ENCODE data around the gene LGALS9. TPM values are rescaled to one million over a fixed set of nuclear protein-coding genes. Genes with fewer than 3 reads are reported as not detected.
"Not testable (repeated sequence)": the region's sequence is repeated elsewhere in the genome, so short reads cannot be mapped to it uniquely, and the experiment has no call there.

LGALS9 gene
- total RNA-seq, 8 experiments from 2014 or later: 0.16 to 21.7 (median 1.6) TPM

DNA sequence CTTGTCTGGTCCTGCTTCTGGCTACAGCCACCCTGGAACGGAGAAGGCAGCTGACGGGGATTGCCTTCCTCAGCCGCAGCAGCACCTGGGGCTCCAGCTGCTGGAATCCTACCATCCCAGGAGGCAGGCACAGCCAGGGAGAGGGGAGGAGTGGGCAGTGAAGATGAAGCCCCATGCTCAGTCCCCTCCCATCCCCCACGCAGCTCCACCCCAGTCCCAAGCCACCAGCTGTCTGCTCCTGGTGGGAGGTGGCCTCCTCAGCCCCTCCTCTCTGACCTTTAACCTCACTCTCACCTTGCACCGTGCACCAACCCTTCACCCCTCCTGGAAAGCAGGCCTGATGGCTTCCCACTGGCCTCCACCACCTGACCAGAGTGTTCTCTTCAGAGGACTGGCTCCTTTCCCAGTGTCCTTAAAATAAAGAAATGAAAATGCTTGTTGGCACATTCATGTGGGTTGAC lies 18.2 kb downstream of the LGALS9 start:
- WGBS, 10 experiments: no CpG with 5 or more reads among the region's 5 CpGs
- not testable (repeated sequence) for H3K27ac ChIP-seq
- peak in 3 of 8 experiments; percentile 23 to 42 (median 38) for ATAC-seq (replicated peaks in 6 of 8)

DNA sequence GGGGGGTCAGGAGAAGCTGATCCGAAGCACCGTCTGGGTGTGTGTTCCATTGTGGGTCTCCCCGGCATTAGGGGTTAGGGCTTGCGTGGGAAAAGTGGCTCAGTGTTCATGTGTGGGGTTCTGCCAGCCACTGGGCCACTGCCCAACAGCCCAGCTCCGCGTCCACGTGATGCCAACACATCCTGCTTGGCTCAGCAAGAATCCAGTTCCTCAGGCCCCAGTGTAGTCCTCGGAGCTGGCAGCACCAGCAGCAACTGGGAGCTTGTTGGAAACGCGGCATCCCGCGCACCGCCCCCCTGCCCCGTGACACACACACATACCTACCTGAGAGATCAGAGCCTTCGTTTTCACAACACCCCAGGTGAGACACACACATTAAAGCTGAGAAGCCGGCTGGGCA lies 18.9 kb downstream of the LGALS9 start:
- in situ Hi-C loops (cut with MboI; ENCODE audit: low pct_unique_long_range_greater_than_20kb in 2 of 9, low sequenced_read_pairs in 9 of 9, unreplicated experiment in 9 of 9): loop anchor here in 5 of 9 experiments (10.0 to 25.0 kb wide), 7 partner anchors 87 to 388 kb away; no protein-coding TSS in a partner anchor
- WGBS, 10 experiments: 59 to 90% (median 82%) methylated on average over 1 to 11 of the region's 16 CpGs; no CpG with 5 or more reads in 6 of the 10 experiments
- H3K27ac ChIP-seq: no peak overlapping the region
- H3K4me3 ChIP-seq: no peak overlapping the region
- no peak for ATAC-seq (replicated peaks in 6 of 8)
- peaks cover 0 to 5% of the 10 kb centered on the region in 2 donors for H3K4me1 ChIP-seq (replicated peaks in 1 of 2)

More for the DNA sequence above, 18.2 kb downstream of the LGALS9 start:
- in situ Hi-C loops (cut with MboI; ENCODE audit: low pct_unique_long_range_greater_than_20kb in 2 of 9, low sequenced_read_pairs in 9 of 9, unreplicated experiment in 9 of 9): loop anchor here in 2 of 9 experiments (25.0 kb wide), 4 partner anchors 88 to 387 kb away; no protein-coding TSS in a partner anchor
- not testable (repeated sequence) for H3K4me3 ChIP-seq; H3K4me1 ChIP-seq (replicated peaks in 1 of 2)

DNA sequence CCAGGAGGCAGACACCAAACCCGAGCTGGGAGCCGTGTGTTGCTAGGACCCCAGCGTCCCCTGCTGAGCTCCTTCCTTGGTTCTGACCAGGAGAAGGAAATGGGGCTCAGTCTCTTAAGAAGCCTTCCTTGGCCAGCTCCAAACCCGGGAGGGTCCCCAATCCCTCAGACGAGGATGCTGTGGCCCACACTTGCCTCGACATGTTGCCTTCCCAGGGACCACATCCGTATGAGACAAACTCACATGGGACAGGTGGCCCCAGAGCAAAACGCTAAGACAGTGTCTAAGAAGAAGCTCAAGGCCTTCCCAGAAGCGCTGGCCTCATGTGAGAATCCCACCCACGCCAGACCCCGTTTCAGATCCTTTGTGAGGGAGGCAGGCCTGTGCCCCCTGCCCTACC lies 19.8 kb downstream of the LGALS9 start:
- Histone ChIP-seq H3K4me1 (replicated peaks in 1 of 2) (peaks cover 0 to 5% of the 10 kb centered on the region in 2 donors), H3K27ac (no peak overlapping the region), H3K4me3 (no peak overlapping the region)
- 20 to 92% (median 82%) methylated on average over 1 to 3 of the region's 11 CpGs; no CpG with 5 or more reads in 5 of the 10 experiments for WGBS, 10 experiments
- in situ Hi-C loops (cut with MboI; ENCODE audit: low pct_unique_long_range_greater_than_20kb in 2 of 9, low sequenced_read_pairs in 9 of 9, unreplicated experiment in 9 of 9): loop anchor here in 3 of 9 experiments (10.0 to 25.0 kb wide), 3 partner anchors 111 to 224 kb away; no protein-coding TSS in a partner anchor
- no peak for ATAC-seq (replicated peaks in 6 of 8)

DNA sequence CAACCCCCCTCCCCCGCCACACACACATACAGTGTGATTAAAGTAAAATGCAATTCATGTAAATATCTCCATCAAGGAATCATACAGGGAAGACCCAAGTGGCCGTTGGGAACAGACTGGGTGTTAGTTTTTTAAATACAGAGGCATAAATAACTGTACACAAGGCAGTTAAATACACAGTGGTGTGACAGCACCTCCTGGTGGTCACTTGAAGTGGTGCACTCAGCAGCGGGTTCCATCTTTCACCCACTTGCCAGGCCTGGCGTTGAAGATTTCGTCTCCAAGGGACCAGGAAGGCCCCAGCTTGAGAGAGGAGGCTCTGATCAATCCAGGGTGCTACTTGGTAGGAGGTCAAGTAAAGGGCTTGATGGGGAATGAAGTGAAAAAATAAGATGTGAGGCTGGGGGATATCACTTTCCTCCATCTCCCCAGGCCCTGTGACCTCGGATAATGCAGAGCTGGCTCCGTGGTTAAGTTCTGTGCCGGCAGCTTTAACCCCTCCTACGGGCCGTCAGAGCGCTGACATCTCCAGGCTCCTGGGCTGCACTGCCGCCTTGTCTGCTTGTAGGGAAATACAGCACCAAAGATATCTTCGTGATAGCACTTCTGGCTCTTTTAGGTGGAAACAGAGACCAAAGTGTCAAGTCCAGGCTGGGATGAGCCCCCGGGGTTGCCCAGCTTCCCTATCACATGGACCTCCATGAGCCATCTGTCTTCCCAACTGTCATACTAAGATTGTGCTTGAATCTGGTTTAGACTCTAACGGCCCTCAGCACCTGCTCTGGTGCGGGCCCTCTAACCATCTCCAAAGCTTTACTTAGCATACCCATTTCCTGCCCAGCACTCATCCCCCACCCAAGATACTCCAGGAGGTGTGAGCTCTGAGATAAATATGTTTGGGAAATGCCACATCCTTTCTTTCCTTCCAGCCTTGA lies 20.7 kb downstream of the LGALS9 start:
- H3K4me1 ChIP-seq (replicated peaks in 1 of 2): peaks cover 0 to 5% of the 10 kb centered on the region in 2 donors
- no peak overlapping the region for H3K4me3 ChIP-seq
- no peak overlapping the region for H3K27ac ChIP-seq
- WGBS, 10 experiments: 30 to 87% (median 49%) methylated on average over 2 to 9 of the region's 16 CpGs; no CpG with 5 or more reads in 4 of the 10 experiments
- ATAC-seq (replicated peaks in 6 of 8): peak in 5 of 8 experiments; percentile 11 to 50 (median 36)
- in situ Hi-C loops (cut with MboI; ENCODE audit: low pct_unique_long_range_greater_than_20kb in 2 of 9, low sequenced_read_pairs in 9 of 9, unreplicated experiment in 9 of 9): loop anchor here in 3 of 9 experiments (10.0 to 25.0 kb wide), 3 partner anchors 111 to 223 kb away; no protein-coding TSS in a partner anchor

DNA sequence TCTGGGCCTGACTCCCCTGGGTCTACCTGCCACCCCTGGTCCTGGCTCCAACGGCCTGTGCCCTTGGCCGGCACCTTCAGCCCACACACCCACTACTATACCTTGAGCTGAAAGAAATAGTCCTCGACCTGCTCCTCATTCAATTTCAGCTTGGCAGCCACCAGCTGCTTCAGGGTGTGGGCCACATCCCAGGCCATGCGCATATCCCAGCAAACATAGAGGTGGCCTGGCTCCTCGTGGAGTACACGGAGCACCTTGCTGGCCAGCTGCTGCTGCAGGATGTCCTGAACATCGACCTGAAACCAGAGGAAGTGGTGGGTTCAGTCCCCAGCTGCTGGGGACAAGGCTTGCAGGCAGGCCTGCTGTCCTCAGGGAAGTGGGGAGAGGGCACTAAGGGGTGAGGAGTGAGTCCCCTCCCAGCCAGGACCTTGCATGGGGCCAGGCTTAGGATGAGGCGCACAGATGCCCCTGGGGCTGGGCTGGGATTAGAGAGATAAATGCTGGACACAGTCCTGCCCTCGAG lies 22.5 kb downstream of the LGALS9 start:
- peak in 3 of 8 experiments; percentile 73 to 84 (median 77) for ATAC-seq (replicated peaks in 6 of 8)

DNA sequence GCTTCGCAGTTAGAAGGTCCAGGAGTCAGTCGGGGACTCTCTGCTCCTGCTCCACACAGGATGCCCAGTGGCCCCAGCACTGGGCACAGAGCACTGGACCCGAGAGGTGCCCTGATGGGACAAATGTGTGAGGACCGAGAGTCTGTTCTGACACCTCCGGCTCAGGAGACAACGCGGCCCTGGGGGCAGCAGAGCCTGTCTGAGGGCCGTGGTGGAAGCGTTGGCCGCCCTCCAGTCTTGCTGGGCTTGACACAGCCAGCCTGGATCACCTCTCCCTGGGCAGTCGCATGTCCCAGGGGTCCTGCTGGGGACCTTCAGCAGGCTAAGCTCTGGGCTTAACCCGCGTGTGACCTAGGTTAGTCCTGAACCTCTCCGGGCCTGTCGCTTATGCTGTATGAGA lies 23.1 kb downstream of the LGALS9 start:
- in situ Hi-C loops (cut with MboI; ENCODE audit: low pct_unique_long_range_greater_than_20kb in 2 of 9, low sequenced_read_pairs in 9 of 9, unreplicated experiment in 9 of 9): loop anchor here in 3 of 9 experiments (10.0 to 25.0 kb wide), 3 partner anchors 108 to 221 kb away; no protein-coding TSS in a partner anchor
- H3K4me1 ChIP-seq (replicated peaks in 1 of 2): no peaks in the 10 kb centered on the region
- no peak overlapping the region for H3K4me3 ChIP-seq
- H3K27ac ChIP-seq: no peak overlapping the region
- ATAC-seq (replicated peaks in 6 of 8): no peak
- 80 to 100% (median 100%) methylated on average over 1 to 4 of the region's 15 CpGs; no CpG with 5 or more reads in 6 of the 10 experiments for WGBS, 10 experiments

More for the DNA sequence above, 22.5 kb downstream of the LGALS9 start:
- not testable (repeated sequence) for H3K27ac ChIP-seq; H3K4me1 ChIP-seq (replicated peaks in 1 of 2); H3K4me3 ChIP-seq
- in situ Hi-C loops (cut with MboI; ENCODE audit: low pct_unique_long_range_greater_than_20kb in 2 of 9, low sequenced_read_pairs in 9 of 9, unreplicated experiment in 9 of 9): loop anchor here in 3 of 9 experiments (10.0 to 25.0 kb wide), 3 partner anchors 109 to 221 kb away; no protein-coding TSS in a partner anchor
- WGBS, 10 experiments: 0 to 100% methylated on average over 1 of the region's 9 CpGs; no CpG with 5 or more reads in 8 of the 10 experiments

DNA sequence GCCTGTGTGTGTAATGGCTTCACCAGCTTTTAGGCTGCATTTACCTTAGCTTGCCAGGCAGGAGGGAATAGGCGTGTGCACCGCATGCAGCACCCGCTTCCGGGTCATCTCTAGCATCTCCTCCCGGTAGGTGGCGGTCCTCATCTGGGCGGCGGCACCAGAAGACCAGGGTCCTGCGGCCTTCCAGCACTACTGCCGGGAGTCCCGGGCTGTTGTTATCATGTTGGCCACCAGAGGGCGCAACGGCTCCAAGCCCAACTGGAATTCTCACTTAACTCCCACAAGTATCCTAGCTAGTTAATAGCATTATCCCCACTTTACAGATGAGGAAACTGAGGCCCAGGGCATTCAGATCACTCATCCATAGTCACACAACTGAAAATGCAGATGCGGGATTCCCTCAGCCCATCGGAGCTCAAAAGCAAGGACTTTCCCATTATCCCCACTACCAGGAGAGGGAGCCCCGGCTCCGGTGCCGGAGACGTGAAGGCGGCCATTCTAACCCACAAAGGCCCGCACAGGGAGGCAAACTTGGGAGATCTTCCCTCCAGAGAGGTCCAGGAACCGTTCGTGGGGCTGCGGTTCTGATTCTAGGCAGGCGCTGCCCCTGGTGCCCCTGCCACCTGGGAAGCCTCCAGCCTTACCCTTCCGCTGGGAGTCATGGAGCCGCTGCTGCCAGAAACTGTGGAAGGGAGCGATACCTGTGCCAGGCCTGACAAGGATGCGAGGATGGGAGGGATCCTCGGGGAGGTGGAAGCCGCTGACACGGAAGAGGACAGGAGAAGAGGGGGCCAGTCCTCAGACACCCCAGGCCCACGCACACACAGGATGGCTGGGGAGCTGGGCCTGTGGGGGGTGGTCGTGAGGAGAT lies 23.9 kb downstream of the LGALS9 start:
- peak in 6 of 8 experiments; percentile 27 to 86 (median 44) for ATAC-seq (replicated peaks in 6 of 8)
- Histone ChIP-seq H3K27ac (no peak overlapping the region), H3K4me1 (replicated peaks in 1 of 2) (no peaks in the 10 kb centered on the region), H3K4me3 (no peak overlapping the region)
- in situ Hi-C loops (cut with MboI; ENCODE audit: low pct_unique_long_range_greater_than_20kb in 2 of 9, low sequenced_read_pairs in 9 of 9, unreplicated experiment in 9 of 9): loop anchor here in 3 of 9 experiments (5.0 to 25.0 kb wide), 4 partner anchors 87 to 220 kb away; no protein-coding TSS in a partner anchor
- 0 to 50% (median 27%) methylated on average over 2 to 12 of the region's 34 CpGs; no CpG with 5 or more reads in 4 of the 10 experiments for WGBS, 10 experiments

DNA sequence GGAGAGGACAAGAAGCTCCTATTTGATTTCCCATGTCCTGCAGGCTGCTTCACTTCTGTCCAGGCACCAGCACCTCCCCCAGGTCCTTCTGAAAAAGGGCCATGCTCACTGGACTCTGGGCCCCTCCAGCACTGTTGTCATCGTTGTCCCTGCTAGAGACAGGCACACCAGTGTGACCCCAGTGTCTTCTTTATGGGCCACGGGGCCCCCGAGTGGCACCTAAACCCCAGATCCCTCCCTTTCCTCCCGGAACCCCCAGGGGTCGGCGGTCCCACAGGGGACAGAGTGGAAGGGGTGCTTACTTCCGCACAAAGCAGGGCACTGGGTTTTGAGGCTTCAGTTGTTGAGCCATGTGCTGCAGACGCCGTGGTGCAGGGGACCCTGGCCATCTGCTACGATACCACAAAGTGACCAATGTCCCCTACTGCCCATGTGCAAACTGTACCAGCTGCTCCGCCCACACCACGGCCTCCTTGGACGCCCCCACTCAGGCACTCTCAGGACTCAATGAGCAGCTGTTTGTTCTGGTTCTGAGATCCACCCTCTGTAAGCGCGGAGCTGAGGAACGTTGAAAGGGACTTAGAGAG lies 24.6 kb downstream of the LGALS9 start:
- H3K4me3 ChIP-seq; H3K27ac ChIP-seq; H3K4me1 ChIP-seq (replicated peaks in 1 of 2); ATAC-seq (replicated peaks in 6 of 8): not testable (repeated sequence)
- in situ Hi-C loops (cut with MboI; ENCODE audit: low pct_unique_long_range_greater_than_20kb in 2 of 9, low sequenced_read_pairs in 9 of 9, unreplicated experiment in 9 of 9): loop anchor here in 3 of 9 experiments (5.0 to 25.0 kb wide), 4 partner anchors 87 to 219 kb away; no protein-coding TSS in a partner anchor
- WGBS, 10 experiments: 54 to 87% methylated on average over 5 to 9 of the region's 16 CpGs; no CpG with 5 or more reads in 8 of the 10 experiments

DNA sequence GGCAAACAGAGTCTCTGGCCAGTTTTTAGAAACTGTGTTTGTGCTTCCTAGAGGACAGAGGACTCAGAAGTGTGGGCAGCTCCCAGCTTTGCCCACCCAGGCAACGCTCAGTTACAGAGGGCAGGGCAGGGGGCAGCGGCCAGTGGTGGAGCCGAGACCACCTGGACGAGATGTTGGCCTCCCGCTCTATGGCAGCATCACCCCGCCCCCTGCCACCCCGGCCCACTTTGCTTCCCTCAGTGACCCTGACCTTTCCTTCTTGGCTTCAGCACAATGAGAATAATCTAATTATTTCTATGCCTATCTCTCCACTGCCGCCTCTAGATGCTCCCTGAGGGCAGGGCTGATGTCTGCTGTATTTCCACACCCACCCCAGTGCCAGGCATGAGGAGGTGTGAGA lies 25.6 kb downstream of the LGALS9 start:
- ATAC-seq (replicated peaks in 6 of 8); H3K4me3 ChIP-seq; H3K4me1 ChIP-seq (replicated peaks in 1 of 2); H3K27ac ChIP-seq: not testable (repeated sequence)
- WGBS, 10 experiments: 20 to 100% (median 75%) methylated on average over 1 to 4 of the region's 8 CpGs; no CpG with 5 or more reads in 4 of the 10 experiments
- in situ Hi-C loops (cut with MboI; ENCODE audit: low pct_unique_long_range_greater_than_20kb in 2 of 9, low sequenced_read_pairs in 9 of 9, unreplicated experiment in 9 of 9): loop anchor here in 3 of 9 experiments (5.0 to 25.0 kb wide), 4 partner anchors 86 to 218 kb away; no protein-coding TSS in a partner anchor

DNA sequence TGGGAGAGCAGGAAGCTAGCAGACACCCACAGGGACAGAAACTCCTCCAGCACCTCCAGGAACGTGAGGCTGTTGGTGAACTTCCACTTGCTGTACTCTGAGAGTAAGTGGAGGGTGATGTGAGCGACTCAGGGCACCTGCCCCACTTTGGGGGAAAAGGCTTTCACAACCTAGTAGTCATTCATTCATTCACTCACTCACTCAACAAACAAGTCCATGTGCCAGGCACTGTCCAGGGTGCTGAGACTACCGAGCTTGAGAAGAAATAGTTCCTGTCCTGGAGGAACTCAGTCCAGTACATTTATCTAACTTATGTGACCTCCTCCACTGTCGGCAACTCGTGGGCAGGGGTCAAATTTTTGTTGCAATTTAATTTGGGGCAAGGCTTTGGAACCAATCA lies 26.6 kb downstream of the LGALS9 start:
- H3K27ac ChIP-seq: no peak overlapping the region
- ATAC-seq (replicated peaks in 6 of 8): no peak
- in situ Hi-C loops (cut with MboI; ENCODE audit: low pct_unique_long_range_greater_than_20kb in 2 of 9, low sequenced_read_pairs in 9 of 9, unreplicated experiment in 9 of 9): loop anchor here in 3 of 9 experiments (5.0 to 25.0 kb wide), 4 partner anchors 85 to 217 kb away; no protein-coding TSS in a partner anchor
- 0 to 50% (median 20%) methylated on average over 1 to 4 of the region's 5 CpGs; no CpG with 5 or more reads in 3 of the 10 experiments for WGBS, 10 experiments
- H3K4me3 ChIP-seq: no peak overlapping the region
- H3K4me1 ChIP-seq (replicated peaks in 1 of 2): no peaks in the 10 kb centered on the region

DNA sequence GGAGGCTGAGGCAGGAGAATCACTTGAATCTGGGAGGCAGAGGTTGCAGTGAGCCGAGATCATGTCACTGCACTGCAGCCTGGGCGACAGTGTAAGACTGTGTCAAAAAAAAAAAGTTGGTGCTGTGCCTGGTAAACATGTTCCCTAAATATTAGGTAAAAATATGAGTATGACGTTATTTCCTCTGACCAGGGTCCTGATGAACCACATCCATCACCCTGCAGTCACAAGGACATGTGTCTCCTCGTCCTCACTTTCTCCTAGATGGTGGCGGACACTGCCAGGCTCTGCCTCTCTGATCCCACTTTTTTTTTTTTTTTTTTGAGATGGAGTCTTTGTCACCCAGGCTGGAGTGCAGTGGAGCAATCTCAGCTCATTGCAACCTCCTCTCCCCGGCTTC lies 28.7 kb downstream of the LGALS9 start:
- WGBS, 10 experiments: 19 to 90% (median 67%) methylated on average over 1 to 5 of the region's 6 CpGs; no CpG with 5 or more reads in 1 of the 10 experiments

More for the DNA sequence above, 28.7 kb downstream of the LGALS9 start:
- no peaks in the 10 kb centered on the region for H3K4me1 ChIP-seq (replicated peaks in 1 of 2)
- H3K27ac ChIP-seq: no peak overlapping the region
- in situ Hi-C loops (cut with MboI; ENCODE audit: low pct_unique_long_range_greater_than_20kb in 2 of 9, low sequenced_read_pairs in 9 of 9, unreplicated experiment in 9 of 9): loop anchor here in 3 of 9 experiments (5.0 to 25.0 kb wide), 4 partner anchors 83 to 215 kb away; no protein-coding TSS in a partner anchor
- H3K4me3 ChIP-seq: no peak overlapping the region
- no peak for ATAC-seq (replicated peaks in 6 of 8)

Measured in motor neuron (in vitro differentiated cells).